Neuronal stem cell (in vitro differentiated cells): Measurements from ENCODE around the gene MRPS6.

ENCODE experiments used
- DNase-seq: peaks from one replicate; pipeline ENCODE4 v3.0.0-alpha.2; 2013; ENCODE audit warnings: low spot score
- H2AFZ ChIP-seq: one replicate; pipeline ENCODE4 v1.6.1; 2013; ENCODE audit warnings: mild to moderate bottlenecking, low read length, inconsistent platforms
- H2AK5ac ChIP-seq: 2 replicates; pipeline ENCODE4 v1.6.1; 2013; ENCODE audit warnings: low read depth, mild to moderate bottlenecking, inconsistent platforms, low read length, moderate library complexity, mixed read lengths
- H2BK120ac ChIP-seq: 2 replicates; pipeline ENCODE4 v1.6.1; 2013; ENCODE audit warnings: low read depth, mild to moderate bottlenecking, inconsistent platforms, low read length, moderate library complexity, mixed read lengths
- H2BK12ac ChIP-seq: one replicate; pipeline ENCODE4 v1.6.1; 2013; ENCODE audit warnings: low read length, inconsistent platforms
- H2BK15ac ChIP-seq: 2 replicates; pipeline ENCODE4 v1.6.1; 2013; ENCODE audit warnings: mild to moderate bottlenecking, low read length, inconsistent platforms, mixed read lengths
- H2BK5ac ChIP-seq: one replicate; pipeline ENCODE4 v1.6.1; 2013; ENCODE audit warnings: inconsistent platforms, mild to moderate bottlenecking, low read length, moderate library complexity
- H3K14ac ChIP-seq: one replicate; pipeline ENCODE4 v1.6.1; 2013; ENCODE audit warnings: low read length, inconsistent platforms
- H3K18ac ChIP-seq: 2 replicates; pipeline ENCODE4 v1.6.1; 2013; ENCODE audit warnings: low read length, inconsistent platforms
- H3K23ac ChIP-seq: 2 replicates; pipeline ENCODE4 v1.6.1; 2013; ENCODE audit warnings: low read depth, mild to moderate bottlenecking, mixed read lengths, low read length, inconsistent platforms; ENCODE audit not compliant: poor library complexity
- H3K27ac ChIP-seq: replicated peaks from 3 replicates; pipeline ENCODE4 v1.5.1; 2013; ENCODE audit warnings: low read length, inconsistent platforms
- H3K27me3 ChIP-seq, 3 experiments: 2 replicates each; pipeline ENCODE4 v1.6.1; 2013; ENCODE audit warnings: low read length in 3 of 3, mild to moderate bottlenecking in 2 of 3, inconsistent platforms in 1 of 3, low read depth in 1 of 3, mixed read lengths in 1 of 3, moderate library complexity in 1 of 3; ENCODE audit not compliant: control insufficient read depth in 3 of 3, insufficient read depth in 3 of 3
- H3K36me3 ChIP-seq, 2 donors: replicated peaks in 1 of 2; 2 replicates each; pipeline ENCODE4 v1.6.1; 2013; ENCODE audit warnings: low read length in 2 of 2; ENCODE audit not compliant: control insufficient read depth in 2 of 2, insufficient read depth in 2 of 2
- H3K4ac ChIP-seq: 2 replicates; pipeline ENCODE4 v1.6.1; 2013; ENCODE audit warnings: inconsistent platforms, mild to moderate bottlenecking, low read length, moderate library complexity
- H3K4me1 ChIP-seq, 2 donors: 1 replicate in 1 of 2; 2 replicates in 1 of 2; pipeline ENCODE4 v1.6.1; 2013; ENCODE audit warnings: low read length in 2 of 2, low read depth in 1 of 2; ENCODE audit not compliant: control insufficient read depth in 2 of 2, insufficient read depth in 1 of 2
- H3K4me2 ChIP-seq: one replicate; pipeline ENCODE4 v1.6.1; 2013; ENCODE audit warnings: mild to moderate bottlenecking, low read length, inconsistent platforms; ENCODE audit not compliant: insufficient read depth, poor library complexity, severe bottlenecking
- H3K4me3 ChIP-seq, 2 donors: 2 replicates each; pipeline ENCODE4 v1.5.1; 2013; ENCODE audit warnings: low read length in 2 of 2, mild to moderate bottlenecking in 2 of 2, inconsistent platforms in 1 of 2, moderate library complexity in 1 of 2
- H3K79me1 ChIP-seq: one replicate; pipeline ENCODE4 v1.6.1; 2013; ENCODE audit warnings: low read depth, mild to moderate bottlenecking, inconsistent platforms, low read length, moderate library complexity
- H3K9ac ChIP-seq: one replicate; pipeline ENCODE4 v1.6.1; 2013; ENCODE audit warnings: mild to moderate bottlenecking, low read depth, low read length, inconsistent platforms; ENCODE audit not compliant: poor library complexity
- H3K9me3 ChIP-seq, 2 donors: replicated peaks in 1 of 2; 2 replicates each; pipeline versions ENCODE3 to v1.6.1; 2013; ENCODE audit warnings: low read length in 2 of 2, mild to moderate bottlenecking in 2 of 2, inconsistent platforms in 1 of 2, low read depth in 1 of 2, mixed read lengths in 1 of 2, moderate library complexity in 1 of 2; ENCODE audit not compliant: control insufficient read depth in 2 of 2, insufficient read depth in 1 of 2
- H4K8ac ChIP-seq: one replicate; pipeline ENCODE4 v1.6.1; 2013; ENCODE audit warnings: low read depth, mild to moderate bottlenecking, inconsistent platforms, low read length, moderate library complexity
- H4K91ac ChIP-seq: one replicate; pipeline ENCODE4 v1.6.1; 2013; ENCODE audit warnings: low read length, low read depth, mild to moderate bottlenecking, inconsistent platforms; ENCODE audit not compliant: poor library complexity
- WGBS, 2 donors: extraction: QIAGEN DNeasy Blood & Tissue Kit; methylation state at CpG; one replicate each; pipeline ENCODE4 v1.1.7; 2013; ENCODE audit warnings: missing lambda C conversion rate in 2 of 2, mixed read lengths in 1 of 2; ENCODE audit not compliant: insufficient read length in 2 of 2, insufficient replicate concordance in 1 of 2; ENCODE audit errors: extremely low coverage in 2 of 2; 5-methylcytosine and 5-hydroxymethylcytosine counted together

The MRPS6 gene

GRCh38 chr21:34077888-34078287 is 4.5 kb downstream of the MRPS6 start:
- WGBS, 2 donors, result no CpG with 5 or more reads among the region's 1 CpG
- peaks cover 9 to 18% of the 10 kb centered on the region in 2 donors for H3K4me1 ChIP-seq

GRCh38 chr21:34078915-34079314 is 5.5 kb downstream of the MRPS6 start:
- H3K27me3 ChIP-seq, result no peaks in the 10 kb centered on the region
- no peak overlapping the region for H2AFZ ChIP-seq
- no peak overlapping the region for H3K4ac ChIP-seq
- H4K91ac ChIP-seq, result no peak overlapping the region
- no peak overlapping the region for H3K27ac ChIP-seq
- peaks cover 1% of the 10 kb centered on the region for H3K79me1 ChIP-seq
- peaks cover 8 to 18% of the 10 kb centered on the region in 2 donors for H3K4me1 ChIP-seq
- no peak overlapping the region for H2BK120ac ChIP-seq
- no peak for DNase-seq
- H2BK12ac ChIP-seq, result no peak overlapping the region
- WGBS, 2 donors, result no CpG with 5 or more reads among the region's 2 CpGs
- H3K23ac ChIP-seq, result no peak overlapping the region
- H3K14ac ChIP-seq, result no peak overlapping the region
- H2BK15ac ChIP-seq, result no peak overlapping the region
- H4K8ac ChIP-seq, result no peak overlapping the region
- H3K36me3 ChIP-seq, result peaks cover 10 to 76% of the 10 kb centered on the region in 2 donors
- H2AK5ac ChIP-seq, result no peak overlapping the region
- H3K9me3 ChIP-seq, result no peaks in the 10 kb centered on the region
- H3K9ac ChIP-seq, result no peak overlapping the region
- no peak overlapping the region for H3K18ac ChIP-seq
- H3K4me2 ChIP-seq, result no peak overlapping the region
- H2BK5ac ChIP-seq, result no peak overlapping the region
- no peak overlapping the region for H3K4me3 ChIP-seq

More at GRCh38 chr21:34077888-34078287, 4.5 kb downstream of the MRPS6 start:
- Histone ChIP-seq H3K4me2 (no peak overlapping the region), H3K27ac (no peak overlapping the region), H2BK120ac (no peak overlapping the region), H4K91ac (no peak overlapping the region), H3K9me3 (no peaks in the 10 kb centered on the region), H3K36me3 (peaks cover 8 to 66% of the 10 kb centered on the region in 2 donors), H3K79me1 (peaks cover 1% of the 10 kb centered on the region), H2AFZ (no peak overlapping the region), H3K23ac (no peak overlapping the region), H3K18ac (no peak overlapping the region), H3K9ac (no peak overlapping the region), H2BK5ac (no peak overlapping the region), H3K14ac (no peak overlapping the region), H4K8ac (no peak overlapping the region), H2AK5ac (no peak overlapping the region), H2BK12ac (no peak overlapping the region), H2BK15ac (no peak overlapping the region), H3K27me3 (no peaks in the 10 kb centered on the region), H3K4me3 (no peak overlapping the region), H3K4ac (no peak overlapping the region)
- no peak for DNase-seq

GRCh38 chr21:34080710-34081109 is 7.3 kb downstream of the MRPS6 start:
- no peak overlapping the region for H3K18ac ChIP-seq
- H3K36me3 ChIP-seq, result peaks cover 10 to 87% of the 10 kb centered on the region in 2 donors
- no peak overlapping the region for H2BK120ac ChIP-seq
- peaks cover 1% of the 10 kb centered on the region for H3K79me1 ChIP-seq
- H3K14ac ChIP-seq, result no peak overlapping the region
- no peak overlapping the region for H4K8ac ChIP-seq
- H3K4me2 ChIP-seq, result no peak overlapping the region
- H3K4me1 ChIP-seq, result peaks cover 7 to 10% of the 10 kb centered on the region in 2 donors
- no peak overlapping the region for H3K9ac ChIP-seq
- H3K27me3 ChIP-seq, result no peaks in the 10 kb centered on the region
- H2BK12ac ChIP-seq, result no peak overlapping the region
- H2BK5ac ChIP-seq, result no peak overlapping the region
- H2AFZ ChIP-seq, result no peak overlapping the region
- no peak overlapping the region for H2BK15ac ChIP-seq
- H3K23ac ChIP-seq, result no peak overlapping the region
- H3K4ac ChIP-seq, result no peak overlapping the region
- no CpG with 5 or more reads among the region's 5 CpGs for WGBS, 2 donors
- H3K4me3 ChIP-seq, result no peak overlapping the region
- no peaks in the 10 kb centered on the region for H3K9me3 ChIP-seq
- H2AK5ac ChIP-seq, result no peak overlapping the region
- no peak overlapping the region for H4K91ac ChIP-seq
- DNase-seq, result no peak
- H3K27ac ChIP-seq, result no peak overlapping the region

GRCh38 chr21:34082769-34083168 is 9.4 kb downstream of the MRPS6 start:
- no peak overlapping the region for H3K18ac ChIP-seq
- no peak overlapping the region for H3K27ac ChIP-seq
- H3K9ac ChIP-seq, result no peak overlapping the region
- no peak overlapping the region for H2BK15ac ChIP-seq
- no peaks in the 10 kb centered on the region for H3K27me3 ChIP-seq
- DNase-seq, result no peak
- H3K36me3 ChIP-seq, result peaks cover 10 to 76% of the 10 kb centered on the region in 2 donors
- peaks cover 3% of the 10 kb centered on the region for H3K79me1 ChIP-seq
- H3K4me1 ChIP-seq, result peaks cover 0 to 9% of the 10 kb centered on the region in 2 donors
- no peak overlapping the region for H3K14ac ChIP-seq
- no peak overlapping the region for H2BK12ac ChIP-seq
- H3K4me2 ChIP-seq, result no peak overlapping the region
- H2AK5ac ChIP-seq, result no peak overlapping the region
- H3K23ac ChIP-seq, result no peak overlapping the region
- no peak overlapping the region for H4K8ac ChIP-seq
- H2BK120ac ChIP-seq, result no peak overlapping the region
- H2BK5ac ChIP-seq, result no peak overlapping the region
- H4K91ac ChIP-seq, result no peak overlapping the region
- no peak overlapping the region for H3K4ac ChIP-seq
- H3K9me3 ChIP-seq, result peaks cover 0 to 1% of the 10 kb centered on the region in 2 donors
- H2AFZ ChIP-seq, result no peak overlapping the region
- H3K4me3 ChIP-seq, result no peak overlapping the region
- no CpG with 5 or more reads among the region's 4 CpGs for WGBS, 2 donors
